ENCODE results near the gene CD19. TPM values are rescaled to one million over a fixed set of nuclear protein-coding genes. Genes with fewer than 3 reads are reported as not detected.

CD19 gene
- total and polyA plus RNA-seq, 11 donors = 0.10 to 0.44 (median 0.22) TPM; not detected in 7

DNA sequence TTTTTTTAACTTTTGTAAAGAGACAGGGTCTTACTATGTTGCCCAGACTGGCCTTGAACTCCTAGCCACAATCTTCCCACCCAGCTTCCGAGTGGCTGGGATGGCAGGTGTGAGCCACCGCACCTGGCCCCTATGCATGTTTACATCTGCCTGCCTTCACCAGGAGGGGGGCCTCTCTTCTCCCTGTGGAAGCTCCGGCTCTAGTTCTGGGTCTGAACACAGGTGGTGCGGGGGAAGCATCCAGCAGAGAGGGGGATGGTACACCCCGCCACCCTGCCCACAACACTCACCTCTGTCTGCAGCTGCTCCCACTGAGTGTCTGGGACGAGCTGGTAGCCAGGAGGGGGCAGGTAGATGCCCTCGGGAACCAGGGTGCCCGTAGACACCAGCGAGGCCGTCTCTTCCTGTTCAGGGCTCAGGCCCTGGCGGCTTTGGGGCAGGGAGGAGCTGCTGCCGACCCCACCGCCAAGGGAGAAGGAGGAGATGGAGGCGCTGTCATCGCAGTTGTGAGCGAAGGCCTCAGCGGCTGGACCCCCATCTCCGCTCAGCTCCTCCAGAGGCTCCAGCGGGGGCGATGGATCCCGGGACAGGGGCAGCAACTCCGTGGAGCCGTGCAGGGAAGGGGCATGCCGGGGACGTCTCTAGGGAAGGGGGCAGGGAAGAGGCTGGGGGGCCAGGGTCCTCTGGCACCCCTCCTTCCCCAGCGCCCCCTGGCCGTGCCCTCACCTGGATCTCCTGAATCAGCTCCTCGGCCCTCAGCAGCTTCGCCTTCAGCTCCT is 17.6 kb upstream of the CD19 start:
- intact Hi-C loops (cut with DNase I) = no loop called here
- TF ChIP-seq, protein P1, sequence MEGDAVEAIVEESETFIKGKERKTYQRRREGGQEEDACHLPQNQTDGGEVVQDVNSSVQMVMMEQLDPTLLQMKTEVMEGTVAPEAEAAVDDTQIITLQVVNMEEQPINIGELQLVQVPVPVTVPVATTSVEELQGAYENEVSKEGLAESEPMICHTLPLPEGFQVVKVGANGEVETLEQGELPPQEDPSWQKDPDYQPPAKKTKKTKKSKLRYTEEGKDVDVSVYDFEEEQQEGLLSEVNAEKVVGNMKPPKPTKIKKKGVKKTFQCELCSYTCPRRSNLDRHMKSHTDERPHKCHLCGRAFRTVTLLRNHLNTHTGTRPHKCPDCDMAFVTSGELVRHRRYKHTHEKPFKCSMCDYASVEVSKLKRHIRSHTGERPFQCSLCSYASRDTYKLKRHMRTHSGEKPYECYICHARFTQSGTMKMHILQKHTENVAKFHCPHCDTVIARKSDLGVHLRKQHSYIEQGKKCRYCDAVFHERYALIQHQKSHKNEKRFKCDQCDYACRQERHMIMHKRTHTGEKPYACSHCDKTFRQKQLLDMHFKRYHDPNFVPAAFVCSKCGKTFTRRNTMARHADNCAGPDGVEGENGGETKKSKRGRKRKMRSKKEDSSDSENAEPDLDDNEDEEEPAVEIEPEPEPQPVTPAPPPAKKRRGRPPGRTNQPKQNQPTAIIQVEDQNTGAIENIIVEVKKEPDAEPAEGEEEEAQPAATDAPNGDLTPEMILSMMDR (IDR thresholded peaks at IDR 0.05) = no peak
- no peak for TF ChIP-seq POLR2A (IDR thresholded peaks at IDR 0.05)
- Histone ChIP-seq H3K9me3 (no peaks in the 10 kb centered on the region), H3K27me3 (no peaks in the 10 kb centered on the region), H3K27ac (no peak overlapping the region), H3K36me3 (peaks cover 0 to 96% (median 75%) of the 10 kb centered on the region in 9 donors), H3K4me1 (no peaks in the 10 kb centered on the region), H3K4me3 (no peak overlapping the region)
- no peak for DNase-seq
- ATAC-seq = no peak
- 92 to 95% (median 94%) methylated on average over 23 to 29 of the region's 29 CpGs for WGBS, 4 donors

DNA sequence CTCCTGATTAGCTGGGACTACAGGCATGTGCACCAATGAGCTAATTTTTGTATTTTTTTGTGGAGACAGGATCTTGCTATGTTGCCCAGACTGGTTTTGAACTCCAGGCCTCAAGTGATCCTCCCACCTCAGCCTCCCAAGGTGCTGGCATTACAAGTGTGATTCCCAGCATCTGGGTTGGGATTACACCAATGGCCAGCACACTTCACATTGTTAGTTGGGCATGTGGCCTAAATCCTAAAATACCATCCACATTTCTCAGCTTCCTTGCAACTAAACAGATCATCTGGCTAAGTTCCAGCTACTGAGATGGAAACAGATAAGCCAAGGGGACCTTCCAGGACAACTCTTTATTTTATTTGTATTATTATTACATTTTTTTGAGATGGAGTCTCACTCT is 16.6 kb upstream of the CD19 start:
- Histone ChIP-seq H3K4me1 (no peaks in the 10 kb centered on the region), H3K27me3 (no peaks in the 10 kb centered on the region), H3K36me3 (peaks cover 0 to 96% (median 77%) of the 10 kb centered on the region in 9 donors), H3K9me3 (no peaks in the 10 kb centered on the region), H3K4me3 (no peak overlapping the region), H3K27ac (no peak overlapping the region)
- intact Hi-C loops (cut with DNase I) = no loop called here
- ATAC-seq = no peak
- TF ChIP-seq POLR2A (IDR thresholded peaks at IDR 0.05) = no peak
- TF ChIP-seq, protein P1 (IDR thresholded peaks at IDR 0.05) = no peak
- DNase-seq = no peak

DNA sequence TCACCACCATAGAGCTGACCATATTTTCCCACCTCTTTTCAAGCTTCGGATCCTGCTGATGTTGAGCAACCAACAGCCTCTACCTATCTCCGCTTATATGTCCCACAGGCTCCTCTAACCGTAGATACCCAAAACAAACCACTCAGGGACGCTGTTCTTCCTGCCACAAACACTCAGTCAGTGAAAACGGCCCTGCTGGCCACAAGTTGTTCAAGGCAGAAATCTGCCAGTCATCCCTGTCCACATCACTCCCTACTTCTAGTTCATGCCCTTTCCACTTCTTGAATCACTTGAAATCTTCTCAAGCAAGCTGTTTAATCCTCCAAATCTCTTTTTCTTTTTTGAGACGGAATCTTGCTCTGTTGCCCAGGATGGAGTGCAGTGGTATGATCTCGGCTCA is 14.7 kb upstream of the CD19 start:
- intact Hi-C loops (cut with DNase I) = loop anchor here in 1 of 10 donors (2.0 kb wide), 1 partner anchor 20 kb away; no protein-coding TSS in a partner anchor
- TF ChIP-seq POLR2A (IDR thresholded peaks at IDR 0.05) = no peak
- TF ChIP-seq, protein P1 (IDR thresholded peaks at IDR 0.05) = no peak
- Histone ChIP-seq H3K4me1 (no peaks in the 10 kb centered on the region), H3K4me3 (no peak overlapping the region), H3K27me3 (no peaks in the 10 kb centered on the region), H3K27ac (no peak overlapping the region), H3K36me3 (peaks cover 0 to 92% (median 70%) of the 10 kb centered on the region in 9 donors), H3K9me3 (no peaks in the 10 kb centered on the region)
- DNase-seq = no peak
- no peak for ATAC-seq
- 89 to 92% (median 91%) methylated on average over 7 of the region's 7 CpGs for WGBS, 4 donors

DNA sequence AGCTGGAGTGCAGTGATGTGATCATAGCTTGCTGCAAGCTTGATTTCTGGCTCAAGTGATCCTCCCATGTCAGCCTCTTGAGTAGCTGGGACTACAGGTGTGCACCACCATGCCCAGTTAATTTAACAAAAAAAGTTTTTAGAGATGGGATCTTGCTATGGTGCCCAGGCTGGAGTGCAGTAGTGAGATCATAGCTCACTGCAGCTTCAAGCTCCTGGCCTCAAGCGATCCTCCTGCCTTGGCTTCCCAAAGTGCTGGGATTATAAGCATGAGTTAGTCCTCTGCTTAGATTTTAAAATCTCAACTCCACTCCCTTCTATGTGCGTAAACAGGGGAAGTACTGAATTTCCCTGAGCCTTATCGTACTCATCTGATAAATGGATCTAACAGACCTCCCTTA is 13.1 kb upstream of the CD19 start:
- Histone ChIP-seq H3K27ac (no peak overlapping the region), H3K9me3 (no peaks in the 10 kb centered on the region), H3K4me1 (peaks cover 0 to 3% (median 0%) of the 10 kb centered on the region in 12 donors), H3K4me3 (no peak overlapping the region), H3K27me3 (no peaks in the 10 kb centered on the region), H3K36me3 (peaks cover 0 to 85% (median 67%) of the 10 kb centered on the region in 9 donors)
- TF ChIP-seq POLR2A (IDR thresholded peaks at IDR 0.05) = no peak
- TF ChIP-seq, protein P1 (IDR thresholded peaks at IDR 0.05) = no peak
- ATAC-seq (no peak), DNase-seq (no peak)
- WGBS, 4 donors = 96 to 100% (median 98%) methylated on average over 3 of the region's 3 CpGs
- intact Hi-C loops (cut with DNase I) = no loop called here
